Natural killer cell (primary cell): Measurements from ENCODE around the gene RNF151. TPM values are rescaled to one million over a fixed set of nuclear protein-coding genes. Genes with fewer than 3 reads are reported as not detected.

Experiments
- ATAC-seq, 3 donors: fragments of 150-1000 bp in 2 of 3; fragments of 200-7000 bp in 1 of 3; cut with Tn5 transposase; 1 replicate in 1 of 3; 2 replicates in 2 of 3; pipeline ENCODE4 v1.10.0; 2021; ENCODE audit warnings: mild to moderate bottlenecking in 2 of 3, moderate library complexity in 2 of 3
- DNase-seq, 2 donors: peaks; one replicate each; pipeline versions ENCODE4 v3.0.0 to v3.0.0-alpha.2; 2013 to 2021; ENCODE audit warnings: mixed read lengths in 1 of 2
- H3K27ac ChIP-seq: one replicate; pipeline ENCODE4 v1.5.1; 2013; ENCODE audit warnings: mild to moderate bottlenecking, low read length
- H3K27me3 ChIP-seq: one replicate; pipeline ENCODE4 v1.6.1; 2013; ENCODE audit warnings: low read length; ENCODE audit not compliant: control insufficient read depth, insufficient read depth
- H3K36me3 ChIP-seq: one replicate; pipeline ENCODE4 v1.6.1; 2013; ENCODE audit warnings: low read length; ENCODE audit not compliant: control insufficient read depth, insufficient read depth
- H3K4me1 ChIP-seq: one replicate; pipeline ENCODE4 v1.6.1; 2013; ENCODE audit warnings: low read length; ENCODE audit not compliant: control insufficient read depth, insufficient read depth
- H3K4me3 ChIP-seq: one replicate; pipeline ENCODE4 v1.5.1; 2013; ENCODE audit warnings: low read length
- H3K9me3 ChIP-seq: one replicate; pipeline ENCODE4 v1.6.1; 2013; ENCODE audit warnings: low read length; ENCODE audit not compliant: control insufficient read depth, insufficient read depth
- H3K27ac Mint-ChIP-seq, 2 donors: one replicate each; pipeline ENCODE4 v1.8.0; 2022; ENCODE audit warnings: mild to moderate bottlenecking in 2 of 2, mixed read lengths in 2 of 2, moderate library complexity in 1 of 2
- H3K27me3 Mint-ChIP-seq, 2 donors: one replicate each; pipeline ENCODE4 v1.8.0; 2022; ENCODE audit warnings: low read depth in 2 of 2, mixed read lengths in 2 of 2
- H3K36me3 Mint-ChIP-seq: one replicate; pipeline ENCODE4 v1.8.0; 2022; ENCODE audit warnings: mixed read lengths
- H3K4me1 Mint-ChIP-seq, 2 donors: one replicate each; pipeline ENCODE4 v1.8.0; 2022; ENCODE audit warnings: mixed read lengths in 2 of 2
- H3K4me3 Mint-ChIP-seq: one replicate; pipeline ENCODE4 v1.8.0; 2022; ENCODE audit warnings: mild to moderate bottlenecking, moderate library complexity, mixed read lengths
- H3K9me3 Mint-ChIP-seq, 2 donors: one replicate each; pipeline ENCODE4 v1.8.0; 2022; ENCODE audit warnings: mixed read lengths in 2 of 2
- CTCF ChIP-seq: fragments of 200-600 bp; IDR thresholded peaks from one replicate; pipeline ENCODE4 v1.8.0; 2022; ENCODE audit warnings: antibody characterized with exemption
- WGBS: methylation state at CpG from one replicate; pipeline ENCODE4 v1.1.7; 2013; ENCODE audit warnings: missing lambda C conversion rate; ENCODE audit not compliant: insufficient coverage; 5-methylcytosine and 5-hydroxymethylcytosine counted together
- intact Hi-C: fragments of 100-400 bp; cut with micrococcal nuclease; formaldehyde crosslinking; loops from one replicate; pipeline ENCODE4 v1.14.2; 2022
- total RNA-seq, 4 donors: library from RNA; stranded (reverse); fragments of 120-200 nt in 1 of 4; gene quantifications; one replicate each; pipeline versions ENCODE4 v1.2.3 to v1.2.4, GENCODE V29; 2013 to 2022

The RNF151 gene
- total RNA-seq, 3 donors from 2014 or later (not counting 1 experiment from before 2014, with no cell fraction given), result not detected

GRCh38 chr16:2002406-2003230 lies 36.0 kb downstream of the RNF151 start:
- no peaks in the 10 kb centered on the region for H3K36me3 Mint-ChIP-seq
- WGBS, result 97% methylated on average over 47 of the region's 47 CpGs
- Histone ChIP-seq H3K9me3 (no peaks in the 10 kb centered on the region), H3K4me3 (no peak overlapping the region), H3K4me1 (peaks cover 38% of the 10 kb centered on the region), H3K36me3 (peaks cover 43% of the 10 kb centered on the region), H3K27ac (no peak overlapping the region), H3K27me3 (no peaks in the 10 kb centered on the region)
- H3K9me3 Mint-ChIP-seq, result no peaks in the 10 kb centered on the region
- intact Hi-C loops, result loop anchor here (10.0 kb wide), 2 partner anchors 482 to 662 kb away; no protein-coding TSS in a partner anchor
- no peak overlapping the region for H3K27ac Mint-ChIP-seq
- no peak for TF ChIP-seq CTCF
- peaks cover 9 to 34% of the 10 kb centered on the region in 2 donors for H3K4me1 Mint-ChIP-seq
- DNase-seq (no peak), ATAC-seq (no peak)
- no peaks in the 10 kb centered on the region for H3K27me3 Mint-ChIP-seq
- H3K4me3 Mint-ChIP-seq, result no peak overlapping the region

- no peak overlapping the region for H3K27ac Mint-ChIP-seq
- TF ChIP-seq CTCF, result no peak
- H3K4me3 Mint-ChIP-seq, result no peak overlapping the region
- intact Hi-C loops, result loop anchor here (10.0 kb wide), 2 partner anchors 481 to 661 kb away; no protein-coding TSS in a partner anchor
- WGBS, result 82% methylated on average over 7 of the region's 8 CpGs
- no peaks in the 10 kb centered on the region for H3K9me3 ChIP-seq
- H3K4me1 ChIP-seq, result peaks cover 45% of the 10 kb centered on the region
- no peaks in the 10 kb centered on the region for H3K9me3 Mint-ChIP-seq
- H3K27ac ChIP-seq, result no peak overlapping the region
- no peaks in the 10 kb centered on the region for H3K27me3 ChIP-seq
- H3K27me3 Mint-ChIP-seq, result no peaks in the 10 kb centered on the region
- no peaks in the 10 kb centered on the region for H3K36me3 Mint-ChIP-seq
- H3K4me1 Mint-ChIP-seq, result peaks cover 16 to 41% of the 10 kb centered on the region in 2 donors
- DNase-seq (no peak), ATAC-seq (no peak)
- H3K36me3 ChIP-seq, result peaks cover 39% of the 10 kb centered on the region
- H3K4me3 ChIP-seq, result no peak overlapping the region
Measured at GRCh38 chr16:2003231-2003826, 36.7 kb downstream of the RNF151 start.

- Histone ChIP-seq H3K36me3 (peaks cover 35% of the 10 kb centered on the region), H3K4me1 (peaks cover 52% of the 10 kb centered on the region), H3K4me3 (no peak overlapping the region), H3K9me3 (no peaks in the 10 kb centered on the region), H3K27ac (no peak overlapping the region), H3K27me3 (no peaks in the 10 kb centered on the region)
- no peaks in the 10 kb centered on the region for H3K27me3 Mint-ChIP-seq
- no peak overlapping the region for H3K4me3 Mint-ChIP-seq
- H3K4me1 Mint-ChIP-seq, result peaks cover 21 to 48% of the 10 kb centered on the region in 2 donors
- no peak overlapping the region for H3K27ac Mint-ChIP-seq
- 50% methylated on average over 36 of the region's 36 CpGs for WGBS
- TF ChIP-seq CTCF, result peak; percentile 89
- intact Hi-C loops, result loop anchor here (10.0 kb wide), 2 partner anchors 481 to 661 kb away; no protein-coding TSS in a partner anchor
- no peaks in the 10 kb centered on the region for H3K36me3 Mint-ChIP-seq
- no peaks in the 10 kb centered on the region for H3K9me3 Mint-ChIP-seq
- DNase-seq (peak; percentile 83 to 89), ATAC-seq (peak; percentile 95 to 98 (median 96))
Measured at GRCh38 chr16:2003827-2004641, 37.4 kb downstream of the RNF151 start.
